Type B pancreatic cell (in vitro differentiated cells): ENCODE measurements around the gene TTLL13. TPM values are rescaled to one million over a fixed set of nuclear protein-coding genes. Genes with fewer than 3 reads are reported as not detected.
A peak's percentile ranks its signal among the peaks of the same experiment; 100 is the strongest.

Experiments used
- DNase-seq: peaks from one replicate; pipeline ENCODE4 v3.0.0; 2021; ENCODE audit warnings: mixed read lengths; ENCODE audit not compliant: unreplicated experiment; ENCODE audit errors: extremely low spot score
- H3K27ac Mint-ChIP-seq: 2 replicates; pipeline ENCODE4 v1.8.0; 2021; ENCODE audit warnings: mild to moderate bottlenecking, mixed read lengths
- H3K27me3 Mint-ChIP-seq: 2 replicates; pipeline ENCODE4 v1.8.0; 2021; ENCODE audit warnings: mixed read lengths
- H3K36me3 Mint-ChIP-seq: 2 replicates; pipeline ENCODE4 v1.8.0; 2021; ENCODE audit warnings: mixed read lengths
- H3K4me1 Mint-ChIP-seq: one replicate; pipeline ENCODE4 v1.8.0; 2021; ENCODE audit warnings: mixed read lengths; ENCODE audit not compliant: unreplicated experiment
- H3K4me3 Mint-ChIP-seq: 2 replicates; pipeline ENCODE4 v1.8.0; 2021; ENCODE audit warnings: mild to moderate bottlenecking, mixed read lengths
- H3K9me3 Mint-ChIP-seq: 2 replicates; pipeline ENCODE4 v1.8.0; 2021; ENCODE audit warnings: mixed read lengths
- CTCF ChIP-seq: fragments of 200-600 bp; sonication (generic); conservative IDR thresholded peaks from 2 replicates; pipeline ENCODE4 v1.5.0; 2021; ENCODE audit warnings: antibody characterized with exemption, mild to moderate bottlenecking
- long read RNA-seq: library from polyadenylated mRNA; unstranded; transcript quantifications from one replicate; pipeline ENCODE4 v2.0.0, GENCODE V29; 2020
- total RNA-seq: library from RNA; stranded (reverse); gene quantifications from 2 replicates; pipeline ENCODE4 v1.2.1, GENCODE V29; 2021; ENCODE audit warnings: low replicate concordance

Gene TTLL13
- 0.58 TPM in 1 of 2 replicates, not detected in the other for total RNA-seq
- long read RNA-seq, result 0 reads

DNA sequence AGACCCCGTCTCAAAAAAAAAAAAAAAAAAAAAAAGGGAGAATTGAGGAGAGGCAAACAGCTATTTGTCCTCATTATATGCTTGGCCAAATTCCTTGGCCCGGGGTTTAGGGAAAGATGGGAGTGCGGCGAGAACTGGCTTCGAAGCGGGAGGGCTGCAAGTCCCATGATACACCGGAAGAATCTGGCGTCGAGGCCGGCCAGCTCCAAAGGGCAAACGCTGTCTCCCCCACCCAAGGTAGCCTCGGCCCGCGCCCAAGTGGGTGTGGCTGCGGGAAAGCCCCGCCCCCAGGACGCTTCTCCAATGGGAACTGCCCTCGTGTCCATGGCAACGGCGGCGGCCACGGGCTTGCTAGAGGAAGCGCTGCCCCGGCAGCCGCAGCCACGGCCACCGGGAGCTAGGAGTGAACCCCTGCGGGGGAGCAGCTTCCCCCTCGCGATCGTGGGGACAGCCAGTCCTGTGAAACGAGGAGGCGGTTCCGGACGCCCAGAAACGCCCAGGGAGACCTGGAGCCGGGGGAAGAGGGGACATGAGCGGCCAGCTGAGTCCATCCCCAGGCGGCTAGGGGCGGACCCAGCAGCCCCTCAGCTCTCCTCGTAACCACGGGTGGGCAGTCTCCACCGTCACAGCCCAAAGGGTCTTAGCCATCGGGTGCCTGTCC, at the start of gene TTLL13:
Gene TTLL13, plus strand, starts transcription at position 354 of the 661 bp plus-strand sequence. CDS start 1,075 bp downstream, outside the sequence.
- Mint-ChIP-seq H3K27ac (no peak within 1 kb of the TSS), H3K9me3 (no peaks in the 10 kb centered on the region), H3K27me3 (peaks cover 2% of the 10 kb centered on the region), H3K4me1 (peaks cover 4% of the 10 kb centered on the region), H3K4me3 (peak within 1 kb of the TSS; percentile 82), H3K36me3 (no peaks in the 10 kb centered on the region)
- TF ChIP-seq CTCF, result no peak
- DNase-seq, result peak; percentile 96

GRCh38 chr15:90200534-90201129, 48.7 kb upstream of the TTLL13 start:
- DNase-seq, result no peak
- Mint-ChIP-seq H3K27ac (peak overlapping the region; percentile 80), H3K27me3 (no peaks in the 10 kb centered on the region), H3K4me3 (peak overlapping the region; percentile 94), H3K9me3 (no peaks in the 10 kb centered on the region), H3K36me3 (no peaks in the 10 kb centered on the region), H3K4me1 (peaks cover 16% of the 10 kb centered on the region)
- no peak for TF ChIP-seq CTCF

- no peaks in the 10 kb centered on the region for H3K27me3 Mint-ChIP-seq
- peaks cover 16% of the 10 kb centered on the region for H3K4me1 Mint-ChIP-seq
- H3K9me3 Mint-ChIP-seq, result no peaks in the 10 kb centered on the region
- DNase-seq, result no peak
- no peak for TF ChIP-seq CTCF
- H3K4me3 Mint-ChIP-seq, result peak within 1 kb of the TSS; percentile 94
- no peaks in the 10 kb centered on the region for H3K36me3 Mint-ChIP-seq
- H3K27ac Mint-ChIP-seq, result peak within 1 kb of the TSS; percentile 80
These were observed 48.0 kb upstream of the TTLL13 start, which contains the start of gene SEMA4B for GRCh38 chr15:90201130-90201943. SEMA4B (plus strand) TSS chr15:90201330; CDS start chr15:90201579, 249 bp downstream.

GRCh38 chr15:90201944-90202375, 47.4 kb upstream of the TTLL13 start:
- Mint-ChIP-seq H3K4me1 (peaks cover 16% of the 10 kb centered on the region), H3K4me3 (peak overlapping the region; percentile 94), H3K27me3 (no peaks in the 10 kb centered on the region), H3K27ac (peak overlapping the region; percentile 39), H3K9me3 (no peaks in the 10 kb centered on the region), H3K36me3 (no peaks in the 10 kb centered on the region)
- TF ChIP-seq CTCF, result no peak
- DNase-seq, result no peak

DNA sequence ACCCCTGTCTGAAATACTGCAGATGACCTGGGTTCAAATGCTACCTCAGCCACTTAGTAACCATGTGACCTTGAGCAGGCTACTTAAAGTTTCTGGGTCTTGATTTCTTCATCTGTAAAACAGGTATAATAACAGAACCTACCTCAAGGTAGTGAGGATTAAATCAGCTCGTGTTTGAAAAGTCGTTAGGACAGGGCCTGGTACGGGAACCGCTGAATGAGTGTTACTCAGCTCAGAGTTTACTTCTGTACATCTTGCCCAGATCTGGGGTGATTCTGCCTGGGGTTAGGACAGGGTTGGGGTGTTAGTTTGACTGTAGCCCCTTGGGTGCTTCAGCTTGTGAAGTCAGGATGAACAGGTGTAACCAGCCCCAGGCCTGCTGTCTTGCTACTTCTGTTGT, 46.4 kb upstream of the TTLL13 start:
- no peak for TF ChIP-seq CTCF
- Mint-ChIP-seq H3K4me1 (peaks cover 16% of the 10 kb centered on the region), H3K36me3 (no peaks in the 10 kb centered on the region), H3K27ac (peak overlapping the region; percentile 78), H3K27me3 (no peaks in the 10 kb centered on the region), H3K9me3 (no peaks in the 10 kb centered on the region), H3K4me3 (peak overlapping the region; percentile 94)
- no peak for DNase-seq
